Astrocyte of the spinal cord (primary cell): Measurements from ENCODE around the gene COL28A1.
A peak's percentile ranks its signal among the peaks of the same experiment; 100 is the strongest.

Source experiments
- DNase-seq: peaks from one replicate; pipeline ENCODE4 v3.0.0; 2011; ENCODE audit warnings: low read depth, low spot score
- H3K4me3 ChIP-seq: 2 replicates; pipeline ENCODE4 v1.5.1; 2011; ENCODE audit warnings: low read depth, mild to moderate bottlenecking, low read length, moderate library complexity
- in situ Hi-C: cut with HindIII; loops from 2 replicates; pipeline ENCODE4 v1.10.0; 2017; ENCODE audit warnings: low sequenced_read_pairs
- TF ChIP-seq, protein P1 (sequence below): IDR thresholded peaks from 2 replicates; pipeline ENCODE4 v1.5.1; 2012; ENCODE audit warnings: low read depth, mild to moderate bottlenecking, low read length, inconsistent platforms

The COL28A1 gene

DNA sequence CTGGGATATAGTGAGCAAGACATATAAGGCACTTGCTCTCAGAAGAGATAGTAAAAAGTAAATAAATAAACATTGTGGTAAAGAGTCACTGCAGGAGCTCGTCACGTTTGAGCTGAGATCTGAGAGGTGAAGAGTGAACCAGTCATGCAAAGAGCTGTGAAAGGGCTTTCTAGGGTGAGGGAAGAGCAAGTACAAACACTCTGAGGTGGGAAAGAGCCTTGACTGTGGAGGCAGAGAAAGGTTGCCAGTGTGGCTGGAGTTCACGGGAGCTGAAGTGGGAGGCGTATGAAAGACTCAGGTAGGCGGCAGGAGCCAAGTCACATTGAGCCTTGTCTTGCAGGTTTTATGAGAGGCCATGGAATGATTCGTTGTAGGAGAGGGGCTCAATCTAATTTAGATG lies 212.3 kb downstream of the COL28A1 start:
- TF ChIP-seq, protein P1, sequence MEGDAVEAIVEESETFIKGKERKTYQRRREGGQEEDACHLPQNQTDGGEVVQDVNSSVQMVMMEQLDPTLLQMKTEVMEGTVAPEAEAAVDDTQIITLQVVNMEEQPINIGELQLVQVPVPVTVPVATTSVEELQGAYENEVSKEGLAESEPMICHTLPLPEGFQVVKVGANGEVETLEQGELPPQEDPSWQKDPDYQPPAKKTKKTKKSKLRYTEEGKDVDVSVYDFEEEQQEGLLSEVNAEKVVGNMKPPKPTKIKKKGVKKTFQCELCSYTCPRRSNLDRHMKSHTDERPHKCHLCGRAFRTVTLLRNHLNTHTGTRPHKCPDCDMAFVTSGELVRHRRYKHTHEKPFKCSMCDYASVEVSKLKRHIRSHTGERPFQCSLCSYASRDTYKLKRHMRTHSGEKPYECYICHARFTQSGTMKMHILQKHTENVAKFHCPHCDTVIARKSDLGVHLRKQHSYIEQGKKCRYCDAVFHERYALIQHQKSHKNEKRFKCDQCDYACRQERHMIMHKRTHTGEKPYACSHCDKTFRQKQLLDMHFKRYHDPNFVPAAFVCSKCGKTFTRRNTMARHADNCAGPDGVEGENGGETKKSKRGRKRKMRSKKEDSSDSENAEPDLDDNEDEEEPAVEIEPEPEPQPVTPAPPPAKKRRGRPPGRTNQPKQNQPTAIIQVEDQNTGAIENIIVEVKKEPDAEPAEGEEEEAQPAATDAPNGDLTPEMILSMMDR, result no peak
- no peak overlapping the region for H3K4me3 ChIP-seq
- DNase-seq, result no peak
- in situ Hi-C loops, result no loop called here

DNA sequence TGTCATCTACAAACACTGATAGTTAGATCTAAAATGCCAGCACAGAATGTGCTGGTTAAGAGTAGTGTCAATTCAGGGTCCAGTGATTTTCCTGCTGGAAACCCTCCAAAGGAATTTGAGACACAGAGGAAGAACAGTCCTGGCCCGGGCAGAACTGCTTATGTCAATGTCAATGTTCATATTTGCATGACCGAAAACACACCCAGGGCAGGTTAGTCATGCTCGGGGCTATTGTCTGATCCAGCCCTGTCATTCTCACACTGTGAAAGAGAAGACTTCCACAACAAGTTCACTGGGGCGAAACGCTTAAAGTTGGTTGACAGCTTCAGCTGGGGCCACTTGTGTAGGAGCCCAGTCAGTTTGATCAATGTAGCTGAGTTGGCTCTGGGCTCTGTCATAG lies 214.0 kb downstream of the COL28A1 start:
- DNase-seq, result peak; percentile 5
- in situ Hi-C loops, result no loop called here
- no peak overlapping the region for H3K4me3 ChIP-seq
- TF ChIP-seq, protein P1, result no peak

DNA sequence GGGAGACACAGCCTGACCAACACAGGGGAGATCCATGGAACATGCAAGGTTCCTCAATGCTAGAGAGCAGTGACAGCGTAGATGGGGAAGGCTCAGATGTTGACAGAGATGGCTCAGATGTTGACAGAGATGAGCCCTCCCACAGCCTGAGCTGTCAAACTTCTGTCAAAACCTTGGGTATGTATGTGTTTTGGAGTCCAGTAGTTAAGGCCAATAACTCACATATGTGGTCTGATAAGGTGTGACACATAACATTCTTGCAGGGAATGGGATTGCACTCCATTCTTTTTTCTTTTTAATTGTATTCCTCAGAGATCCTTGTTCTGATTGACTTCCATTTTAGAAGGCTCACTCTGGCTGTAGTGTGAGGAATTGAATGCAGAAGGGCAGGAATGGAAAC lies 217.1 kb downstream of the COL28A1 start:
- in situ Hi-C loops, result no loop called here
- H3K4me3 ChIP-seq, result no peak overlapping the region
- TF ChIP-seq, protein P1, result no peak
- DNase-seq, result no peak

DNA sequence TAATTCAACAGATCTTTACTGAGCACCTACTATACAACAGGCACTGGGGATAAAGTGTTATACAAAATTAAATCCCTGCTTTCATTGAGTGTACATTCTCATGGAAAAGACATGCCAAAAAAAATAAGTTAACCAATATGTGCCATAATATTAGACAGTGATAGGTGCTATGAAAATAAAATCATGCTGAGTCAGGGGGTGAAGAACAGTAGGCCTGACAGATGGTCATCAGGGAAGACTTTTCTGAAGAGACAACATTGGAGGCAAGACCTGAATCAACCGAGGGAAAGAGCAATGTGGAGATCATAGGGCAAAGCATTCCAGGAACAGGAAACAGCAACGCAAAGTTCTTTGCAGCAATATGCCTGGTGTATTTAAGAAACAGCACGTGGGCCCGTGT lies 217.8 kb downstream of the COL28A1 start:
- DNase-seq, result no peak
- TF ChIP-seq, protein P1, result no peak
- in situ Hi-C loops, result no loop called here
- H3K4me3 ChIP-seq, result no peak overlapping the region

DNA sequence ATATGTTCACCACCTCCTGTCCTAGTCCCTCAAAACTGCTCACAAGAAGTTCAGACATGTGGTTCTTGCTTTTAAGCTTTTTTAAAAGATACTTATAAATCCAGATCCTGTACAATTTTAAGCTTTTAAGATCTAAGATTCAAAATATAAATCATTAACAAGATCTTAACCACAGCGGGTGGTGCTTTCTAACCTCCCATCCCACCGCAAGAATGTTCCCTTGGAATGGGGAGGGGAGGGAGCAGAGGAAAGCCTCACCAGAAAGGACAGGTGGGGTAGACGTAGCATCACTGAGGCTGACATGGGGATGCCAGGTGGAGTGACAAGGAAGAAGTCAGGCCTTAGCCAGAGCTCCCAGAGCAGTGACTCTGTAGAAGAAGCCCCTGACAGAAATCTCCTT lies 219.8 kb downstream of the COL28A1 start:
- in situ Hi-C loops, result no loop called here
- TF ChIP-seq, protein P1, result no peak
- H3K4me3 ChIP-seq, result no peak overlapping the region
- DNase-seq, result no peak

DNA sequence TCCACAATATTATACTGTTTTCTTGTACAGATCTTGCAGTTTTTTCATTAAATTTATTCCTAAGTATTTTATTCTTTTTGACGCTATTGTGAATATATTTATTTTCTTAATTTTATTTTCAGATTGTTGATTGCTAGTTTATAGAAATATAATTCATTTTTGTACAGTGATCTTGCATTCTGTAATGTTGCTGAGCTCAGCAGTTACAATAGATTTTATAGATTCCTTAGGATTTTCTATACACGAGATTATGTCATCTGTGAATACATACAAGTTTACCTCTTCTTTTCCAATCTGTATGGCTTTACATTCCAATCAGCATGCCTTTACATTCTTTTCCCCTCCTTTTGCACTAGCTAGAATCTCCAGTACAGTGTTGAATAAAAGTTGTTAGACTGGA lies 223.3 kb downstream of the COL28A1 start:
- TF ChIP-seq, protein P1, result no peak
- in situ Hi-C loops, result no loop called here

DNA sequence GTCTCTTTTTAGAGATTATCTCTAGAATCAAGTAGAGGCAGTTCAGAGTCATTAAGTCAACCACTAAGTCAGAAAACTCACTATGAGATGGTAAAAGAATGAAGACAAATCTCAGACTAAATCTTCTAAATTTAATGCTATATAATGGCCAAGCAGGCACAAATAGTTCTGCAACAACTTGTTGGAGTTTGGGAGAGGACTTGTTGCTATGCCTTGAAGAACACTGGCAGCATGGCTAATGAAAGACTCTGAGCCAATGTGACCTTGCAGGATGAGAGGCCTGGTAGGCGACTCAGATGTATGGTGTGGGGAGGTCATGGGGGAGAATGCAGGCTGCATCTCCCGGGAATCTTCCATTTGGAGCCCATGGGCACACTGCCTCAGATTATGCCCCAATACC lies 224.7 kb downstream of the COL28A1 start:
- DNase-seq, result no peak
- TF ChIP-seq, protein P1, result no peak
- H3K4me3 ChIP-seq, result no peak overlapping the region
- in situ Hi-C loops, result no loop called here

More for the DNA sequence above, 223.3 kb downstream of the COL28A1 start:
- no peak overlapping the region for H3K4me3 ChIP-seq
- no peak for DNase-seq
